Endodermal cell (in vitro differentiated cells): ENCODE results near the gene NIM1K. TPM values are rescaled to one million over a fixed set of nuclear protein-coding genes. Genes with fewer than 3 reads are reported as not detected.
"Not testable (repeated sequence)": the region's sequence is repeated elsewhere in the genome, so short reads cannot be mapped to it uniquely, and the experiment has no call there.

ENCODE experiments used
- DNase-seq: peaks from one replicate; pipeline ENCODE4 v3.0.0-alpha.2; 2017
- H3K27ac ChIP-seq: 2 replicates; pipeline ENCODE4 v1.5.1; 2013; ENCODE audit warnings: mild to moderate bottlenecking, low read depth, low read length, moderate library complexity
- H3K27me3 ChIP-seq: 2 replicates; pipeline ENCODE4 v1.6.1; 2013; ENCODE audit warnings: mild to moderate bottlenecking, low read length, moderate library complexity; ENCODE audit not compliant: insufficient read depth, control insufficient read depth, poor library complexity, severe bottlenecking
- H3K36me3 ChIP-seq: 2 replicates; pipeline ENCODE4 v1.7.0; 2013; ENCODE audit warnings: mild to moderate bottlenecking, low read length, moderate library complexity; ENCODE audit not compliant: control insufficient read depth, insufficient read depth
- H3K4me1 ChIP-seq: one replicate; pipeline ENCODE4 v1.7.0; 2013; ENCODE audit warnings: low read length; ENCODE audit not compliant: control insufficient read depth, insufficient read depth
- H3K4me3 ChIP-seq: 2 replicates; pipeline ENCODE4 v1.5.1; 2013; ENCODE audit warnings: mild to moderate bottlenecking, low read length, moderate library complexity
- H3K9ac ChIP-seq: 2 replicates; pipeline ENCODE4 v1.6.1; 2013; ENCODE audit warnings: mild to moderate bottlenecking, low read length, moderate library complexity; ENCODE audit not compliant: poor library complexity, severe bottlenecking; ENCODE audit errors: extremely low read depth
- H3K9me3 ChIP-seq: 2 replicates; pipeline ENCODE4 v1.6.1; 2013; ENCODE audit warnings: mild to moderate bottlenecking, low read length, moderate library complexity; ENCODE audit not compliant: control insufficient read depth
- H3K27ac Mint-ChIP-seq: 2 replicates; pipeline ENCODE4 v1.8.0; 2020; ENCODE audit warnings: mixed read lengths
- H3K27me3 Mint-ChIP-seq: 2 replicates; pipeline ENCODE4 v1.8.0; 2021; ENCODE audit warnings: mild to moderate bottlenecking, mixed read lengths; ENCODE audit not compliant: insufficient read depth
- H3K36me3 Mint-ChIP-seq: 2 replicates; pipeline ENCODE4 v1.8.0; 2020; ENCODE audit warnings: low read depth, mixed read lengths
- H3K4me1 Mint-ChIP-seq: 2 replicates; pipeline ENCODE4 v1.8.0; 2020; ENCODE audit warnings: mixed read lengths
- H3K4me3 Mint-ChIP-seq: 2 replicates; pipeline ENCODE4 v1.8.0; 2020; ENCODE audit warnings: mild to moderate bottlenecking, moderate library complexity, mixed read lengths
- H3K9me3 Mint-ChIP-seq: 2 replicates; pipeline ENCODE4 v1.8.0; 2020; ENCODE audit warnings: mild to moderate bottlenecking, mixed read lengths
- CTCF ChIP-seq: fragments of 200-600 bp; sonication (generic); conservative IDR thresholded peaks from 2 replicates; pipeline ENCODE4 v1.5.0; 2021; ENCODE audit warnings: antibody characterized with exemption, mild to moderate bottlenecking
- WGBS, 2 experiments: methylation state at CpG; one replicate each; pipeline versions ENCODE4 v1.1.5 to v1.1.7; 2013; ENCODE audit warnings: missing lambda C conversion rate in 2 of 2, mixed read lengths in 1 of 2; ENCODE audit not compliant: insufficient coverage in 1 of 2, insufficient read length in 1 of 2; 5-methylcytosine and 5-hydroxymethylcytosine counted together
- total RNA-seq, 2 donors: library from RNA; stranded (reverse); fragmentation: NEBNext Ultra II Directional in 1 of 2; extraction: Animal tissue kit (Norgen Biotek cat#: 25700) in 1 of 2; gene quantifications; 2 replicates in 1 of 2; 3 replicates in 1 of 2; pipeline ENCODE4 v1.2.1, GENCODE V29; 2021

NIM1K gene
- total RNA-seq, 2 donors from 2014 or later, result not detected

GRCh38 chr5:43258116-43258515 lies 66.1 kb downstream of the NIM1K start:
- peaks cover 7% of the 10 kb centered on the region for H3K4me1 Mint-ChIP-seq

GRCh38 chr5:43262269-43262668 lies 70.2 kb downstream of the NIM1K start:
- H3K27me3 ChIP-seq, H3K27ac ChIP-seq, H3K27ac Mint-ChIP-seq, H3K4me1 ChIP-seq, DNase-seq, H3K36me3 ChIP-seq, H3K4me3 ChIP-seq, H3K4me3 Mint-ChIP-seq, H3K9ac ChIP-seq, H3K4me1 Mint-ChIP-seq, H3K36me3 Mint-ChIP-seq: not testable (repeated sequence)
- H3K27me3 Mint-ChIP-seq, result peaks cover 34% of the 10 kb centered on the region
- 78 to 96% methylated on average over 2 of the region's 2 CpGs for WGBS, 2 experiments
- peaks cover 12% of the 10 kb centered on the region for H3K9me3 ChIP-seq
- peaks cover 15% of the 10 kb centered on the region for H3K9me3 Mint-ChIP-seq

More at GRCh38 chr5:43258116-43258515, 66.1 kb downstream of the NIM1K start:
- H3K9me3 ChIP-seq, result no peaks in the 10 kb centered on the region
- no peaks in the 10 kb centered on the region for H3K36me3 ChIP-seq
- WGBS, 2 experiments, result 67 to 100% methylated on average over 1 of the region's 1 CpG
- Mint-ChIP-seq H3K9me3 (peaks cover 6% of the 10 kb centered on the region), H3K27ac (no peak overlapping the region), H3K27me3 (peaks cover 18% of the 10 kb centered on the region), H3K4me3 (no peak overlapping the region), H3K36me3 (no peaks in the 10 kb centered on the region)
- H3K4me3 ChIP-seq, result no peak overlapping the region
- no peak overlapping the region for H3K9ac ChIP-seq
- DNase-seq, result no peak
- H3K27ac ChIP-seq, result no peak overlapping the region
- no peaks in the 10 kb centered on the region for H3K4me1 ChIP-seq
- no peaks in the 10 kb centered on the region for H3K27me3 ChIP-seq
- no peak for TF ChIP-seq CTCF

- H3K9me3 ChIP-seq, result peaks cover 32% of the 10 kb centered on the region
- DNase-seq, result peak; percentile 51
- no peak overlapping the region for H3K27ac ChIP-seq
- no peaks in the 10 kb centered on the region for H3K27me3 ChIP-seq
- Mint-ChIP-seq H3K27ac (no peak overlapping the region), H3K27me3 (peaks cover 17% of the 10 kb centered on the region), H3K4me3 (no peak overlapping the region), H3K36me3 (peaks cover 5% of the 10 kb centered on the region), H3K4me1 (no peaks in the 10 kb centered on the region), H3K9me3 (peaks cover 14% of the 10 kb centered on the region)
- H3K4me3 ChIP-seq, result no peak overlapping the region
- no peak overlapping the region for H3K9ac ChIP-seq
- H3K4me1 ChIP-seq, result no peaks in the 10 kb centered on the region
- no peak for TF ChIP-seq CTCF
- 100% methylated on average over 1 of the region's 1 CpG; no CpG with 5 or more reads in 1 of the 2 experiments for WGBS, 2 experiments
- no peaks in the 10 kb centered on the region for H3K36me3 ChIP-seq
Measured at GRCh38 chr5:43268188-43268820, 76.3 kb downstream of the NIM1K start.
